Dermis blood vessel endothelial cell (primary cell): Measurements from ENCODE around the gene CATSPERE. TPM values are rescaled to one million over a fixed set of nuclear protein-coding genes. Genes with fewer than 3 reads are reported as not detected.
"Not testable (repeated sequence)": the region's sequence is repeated elsewhere in the genome, so short reads cannot be mapped to it uniquely, and the experiment has no call there.

Experiments used
- DNase-seq: peaks from one replicate; pipeline ENCODE4 v3.0.0; 2010
- total RNA-seq: library from RNA; depleted of rRNA; stranded (reverse); fragments of >200 nt; gene quantifications from 2 replicates; pipeline ENCODE4 v1.2.3, GENCODE V29; 2014

Gene CATSPERE
- total RNA-seq, 1 donor from 2014 or later, result 1.4 TPM

DNA sequence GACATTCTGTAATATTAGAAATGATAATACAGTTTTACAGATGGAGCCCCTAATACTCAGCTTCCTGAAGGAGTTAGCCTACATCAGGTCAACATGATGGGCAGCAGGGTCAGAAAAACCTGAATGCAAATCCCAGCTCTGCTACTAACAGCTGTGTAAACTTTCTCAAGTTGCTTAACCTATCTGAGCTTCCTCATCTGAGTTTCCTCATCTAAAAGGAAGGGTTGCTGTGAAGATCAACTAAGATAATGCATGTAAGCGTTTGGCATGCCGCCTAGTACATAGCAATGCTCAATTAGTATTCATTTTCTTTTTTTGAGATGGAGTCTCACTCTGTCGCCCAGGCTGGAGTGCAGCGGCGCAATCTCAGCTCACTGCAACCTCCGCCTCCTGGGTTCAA, 173.5 kb downstream of the CATSPERE start:
- no peak for DNase-seq

DNA sequence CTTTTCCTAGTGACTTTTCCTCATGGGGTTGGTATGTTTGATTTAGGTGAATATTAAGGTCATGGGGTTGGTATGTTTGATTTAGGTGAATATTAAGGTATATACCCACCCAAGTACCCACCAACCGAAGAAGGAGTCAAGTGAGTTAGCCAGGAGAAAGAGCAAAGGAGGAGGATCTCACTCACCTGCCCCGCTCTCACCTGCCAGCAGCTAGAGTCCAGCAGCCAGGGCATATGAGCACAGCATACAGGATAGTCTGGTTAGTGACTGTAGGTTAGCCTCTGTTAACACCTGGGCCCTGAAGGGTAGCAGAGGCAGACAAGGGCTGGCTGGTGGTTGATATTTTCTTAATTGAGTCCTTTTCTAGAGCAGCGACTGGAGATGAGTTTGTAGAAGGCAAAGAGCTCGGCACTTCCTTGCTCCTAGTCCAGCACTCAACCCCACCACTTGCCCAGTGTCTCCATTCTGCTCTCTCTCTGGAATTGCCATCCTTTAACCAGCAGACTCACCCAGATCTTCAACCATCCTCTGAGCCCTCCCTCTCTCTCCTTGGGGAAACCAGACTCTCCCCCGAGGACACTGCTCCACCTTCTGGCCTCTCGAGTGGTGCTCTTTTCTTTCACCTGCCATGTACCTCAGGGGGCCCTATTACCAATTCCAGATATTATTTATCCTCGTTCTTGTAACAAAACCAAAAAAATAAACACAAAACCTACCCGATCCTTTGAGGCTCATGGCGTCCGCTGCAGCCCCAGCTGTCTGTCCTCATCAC, 175.6 kb downstream of the CATSPERE start:
- no peak for DNase-seq

DNA sequence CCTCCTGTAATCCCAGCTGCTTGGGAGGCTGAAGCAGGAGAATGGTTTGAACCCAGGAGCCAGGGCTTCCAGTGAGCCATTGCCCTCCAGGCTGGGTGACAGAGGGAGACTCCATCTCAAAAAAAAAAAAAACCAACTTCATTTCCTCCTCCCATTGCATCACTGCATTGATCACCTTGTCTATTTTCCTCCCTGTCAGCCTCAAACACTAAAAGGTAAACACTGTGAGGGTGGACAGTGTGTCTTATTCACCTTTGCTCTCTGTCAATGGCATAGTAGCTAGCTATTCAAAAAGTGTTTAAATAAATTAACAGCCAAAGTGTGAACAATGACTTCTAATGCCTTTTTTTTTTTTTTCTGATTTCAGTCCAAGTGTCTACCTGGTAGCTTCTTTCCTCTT, 178.5 kb downstream of the CATSPERE start:
- DNase-seq, result no peak

DNA sequence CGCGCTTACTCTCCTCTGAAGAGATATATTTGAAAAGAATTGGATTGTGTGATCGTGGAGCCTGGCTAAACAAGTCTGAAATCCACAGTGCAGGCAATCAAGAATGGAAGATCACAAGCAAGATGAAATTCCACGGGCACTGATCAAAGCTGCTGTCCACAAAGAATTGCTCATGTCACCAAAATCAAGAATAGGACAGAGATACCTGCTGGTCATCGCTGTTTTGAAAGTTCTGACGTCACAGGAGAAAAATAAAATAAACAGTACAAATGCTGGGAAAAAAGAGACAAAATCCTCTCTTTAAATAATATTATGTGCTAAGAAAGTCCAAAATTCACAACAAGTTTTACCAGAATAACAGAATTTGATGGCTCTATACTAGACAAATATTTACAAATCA, 179.8 kb downstream of the CATSPERE start:
- no peak for DNase-seq

DNA sequence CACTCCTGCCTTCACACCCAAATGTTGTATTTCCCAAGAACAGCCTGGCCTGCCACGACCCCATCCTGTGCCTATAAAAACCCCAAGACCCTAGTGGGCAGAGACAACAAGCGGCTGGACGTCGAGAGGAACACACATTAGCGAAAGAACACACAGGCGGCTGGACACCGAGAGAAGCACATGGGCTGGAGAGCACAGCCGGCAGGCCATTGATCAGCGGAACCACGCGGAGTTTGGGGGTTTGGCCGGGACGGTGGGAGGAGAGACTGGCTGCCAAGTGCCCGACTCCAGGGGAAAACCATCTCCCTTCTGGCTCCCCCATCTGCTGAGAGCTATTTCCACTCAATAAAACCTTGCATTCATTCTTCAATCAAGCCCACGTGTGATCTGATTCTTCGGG, 181.5 kb downstream of the CATSPERE start:
- DNase-seq, result no peak

- no peak for DNase-seq
Measured at GRCh38 chr1:244642988-244643387, 181.9 kb downstream of the CATSPERE start.

- DNase-seq, result no peak
Measured at GRCh38 chr1:244645414-244645813, 184.3 kb downstream of the CATSPERE start.

DNA sequence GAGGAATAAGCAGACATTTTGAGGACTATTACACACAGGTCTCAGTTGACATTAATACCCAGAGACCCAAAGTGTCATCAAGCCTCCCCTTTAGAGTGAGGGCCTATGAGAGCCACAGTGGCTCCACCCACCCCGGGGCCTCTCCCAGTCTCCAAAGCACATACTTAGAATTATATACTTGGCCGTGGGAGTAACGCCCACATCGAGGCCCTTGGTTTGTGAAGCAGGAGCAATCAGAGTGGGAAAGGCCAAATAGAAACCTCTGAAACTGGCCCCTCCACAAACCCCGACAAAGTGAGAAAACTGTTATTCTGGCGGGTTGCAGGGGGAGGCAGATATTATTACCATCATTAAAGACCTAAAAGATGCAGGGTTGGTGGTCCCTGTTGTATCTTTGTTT, 184.8 kb downstream of the CATSPERE start:
- no peak for DNase-seq

DNA sequence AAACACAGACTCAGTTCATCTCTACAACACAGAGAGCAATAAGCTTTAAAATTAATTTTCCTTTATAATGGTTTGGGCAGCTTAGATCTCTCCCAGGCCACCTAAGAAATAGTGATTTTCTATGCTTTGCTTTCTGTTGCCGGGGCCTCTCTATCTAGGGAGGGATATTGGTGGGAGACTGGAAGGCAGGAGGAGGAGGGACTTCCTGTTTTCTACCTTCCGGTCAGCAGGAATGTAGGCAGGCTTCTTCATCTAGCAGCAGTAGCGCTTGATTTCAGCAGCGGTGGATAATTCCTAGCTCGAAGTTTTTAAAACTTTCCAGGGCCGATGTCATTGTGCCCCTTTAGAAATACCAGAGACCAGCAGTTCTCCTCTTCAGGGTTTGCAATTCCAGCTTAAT, 186.7 kb downstream of the CATSPERE start:
- DNase-seq, result no peak

DNA sequence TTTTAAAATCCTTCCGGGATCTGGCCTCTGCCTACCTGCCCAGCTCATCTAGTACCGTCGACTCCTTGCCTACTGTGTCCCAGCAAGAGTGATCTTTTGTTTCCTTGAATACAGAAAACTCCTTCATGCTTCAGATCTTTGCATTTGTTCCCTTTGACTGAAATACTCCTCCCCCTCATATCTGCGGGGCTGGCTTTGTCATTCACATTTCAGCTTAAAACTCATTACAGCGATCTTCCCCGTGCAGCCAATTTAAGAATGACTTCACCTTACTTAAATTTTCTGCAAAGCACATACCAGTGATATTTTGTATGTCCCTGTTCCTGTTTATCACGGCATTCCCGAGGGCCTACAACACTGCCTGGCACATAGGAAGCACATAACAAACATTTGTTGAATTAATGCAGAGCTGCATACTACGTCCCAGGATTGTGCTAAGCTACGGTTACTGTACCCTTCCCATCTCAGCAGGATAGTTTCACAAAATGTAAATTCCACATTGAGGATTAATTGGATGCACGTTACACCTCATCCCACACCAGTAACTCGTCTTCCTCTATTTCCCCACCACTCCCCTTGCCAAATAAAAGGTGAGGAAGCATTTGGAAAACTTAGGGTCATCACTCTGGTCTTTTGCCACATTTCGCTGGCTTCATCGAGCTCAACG, 191.0 kb downstream of the CATSPERE start:
- DNase-seq, result no peak

- DNase-seq, result peak; percentile 100
Measured at GRCh38 chr1:244652623-244653438, 191.8 kb downstream of the CATSPERE start, which contains the start of gene DESI2. Gene DESI2, plus strand, starts transcription at chr1:244653126. Its CDS starts 188 bp downstream, at chr1:244653314.

DNA sequence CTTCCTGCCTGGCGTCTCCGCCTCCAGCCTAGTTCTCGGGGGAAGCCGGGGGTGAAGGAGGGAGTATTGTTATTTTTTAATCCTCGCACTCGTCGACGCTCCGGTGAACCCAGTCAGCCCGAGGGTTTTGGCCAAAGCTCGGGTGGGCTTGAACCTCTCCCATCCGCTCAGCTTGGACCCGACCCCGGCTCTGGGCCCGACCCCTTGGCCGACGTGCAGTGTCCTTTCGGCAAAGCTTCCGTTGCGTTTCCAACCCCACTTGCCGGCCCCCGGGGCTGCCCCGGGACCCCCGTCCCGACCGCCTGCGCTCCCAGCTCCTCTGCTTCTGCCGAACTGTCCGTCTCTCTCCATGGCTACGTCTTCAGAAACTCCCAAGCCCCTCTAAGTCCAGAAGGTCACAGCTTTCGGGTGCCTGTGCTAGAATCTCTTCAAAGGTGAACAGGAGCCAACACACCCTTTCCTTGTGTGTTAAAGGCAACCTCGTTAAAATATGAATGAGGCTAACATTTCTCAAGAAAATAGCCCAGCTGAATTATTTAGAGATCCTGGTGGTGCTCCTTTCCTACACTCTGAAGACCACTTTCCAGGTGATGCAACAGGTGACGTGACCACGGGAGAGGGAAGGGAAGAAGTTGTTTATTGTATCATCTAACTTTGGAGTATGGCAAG, 192.5 kb downstream of the CATSPERE start:
- DNase-seq, result peak; percentile 35

- peak; percentile 15 for DNase-seq
Measured at GRCh38 chr1:244654108-244655038, 193.3 kb downstream of the CATSPERE start.

- DNase-seq, result no peak
Measured at GRCh38 chr1:244655186-244655585, 194.1 kb downstream of the CATSPERE start.

GRCh38 chr1:244657421-244657820, 196.3 kb downstream of the CATSPERE start:
- DNase-seq, result no peak

GRCh38 chr1:244659694-244660093, 198.6 kb downstream of the CATSPERE start:
- no peak for DNase-seq

DNA sequence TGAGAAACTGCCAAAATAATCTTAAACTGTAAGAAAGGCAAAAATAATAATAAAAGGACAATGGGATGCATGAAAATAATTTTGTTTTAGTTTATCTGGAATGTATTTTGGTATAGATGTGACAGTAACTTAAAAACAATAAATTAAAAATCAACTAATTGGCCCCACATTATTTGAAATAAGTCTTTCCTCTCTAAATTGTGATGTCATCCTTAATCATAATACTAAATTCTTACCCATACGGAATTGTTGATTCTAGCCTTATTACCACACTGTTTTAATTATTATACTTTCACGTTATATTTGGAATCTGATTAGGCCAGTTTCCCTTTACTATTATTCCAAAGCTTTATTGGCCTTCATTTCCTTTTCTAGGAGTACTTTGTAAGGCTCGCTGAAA, 199.5 kb downstream of the CATSPERE start:
- DNase-seq, result no peak

GRCh38 chr1:244661569-244662312, 200.7 kb downstream of the CATSPERE start:
- not testable (repeated sequence) for DNase-seq

DNA sequence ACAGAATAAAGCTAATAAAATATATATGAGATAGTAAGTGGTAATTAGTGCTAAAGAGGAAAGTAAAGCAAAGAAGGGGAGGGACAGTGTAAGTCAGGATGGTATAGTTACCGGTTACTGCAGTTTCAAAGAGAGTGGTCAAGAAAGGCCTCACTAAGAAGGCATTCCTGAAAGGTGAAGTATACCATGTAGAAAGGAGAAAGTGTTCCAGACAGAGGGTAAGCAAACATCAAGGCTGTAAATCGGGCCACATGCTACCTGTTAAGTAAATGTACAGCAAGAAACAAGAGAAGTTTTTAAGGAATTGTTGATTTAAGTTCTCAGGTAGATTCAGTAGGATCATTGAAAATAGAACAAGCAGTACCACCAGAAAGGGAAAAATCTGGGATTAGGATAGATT, 201.5 kb downstream of the CATSPERE start:
- no peak for DNase-seq

- no peak for DNase-seq
Measured at GRCh38 chr1:244664353-244664752, 203.3 kb downstream of the CATSPERE start.

DNA sequence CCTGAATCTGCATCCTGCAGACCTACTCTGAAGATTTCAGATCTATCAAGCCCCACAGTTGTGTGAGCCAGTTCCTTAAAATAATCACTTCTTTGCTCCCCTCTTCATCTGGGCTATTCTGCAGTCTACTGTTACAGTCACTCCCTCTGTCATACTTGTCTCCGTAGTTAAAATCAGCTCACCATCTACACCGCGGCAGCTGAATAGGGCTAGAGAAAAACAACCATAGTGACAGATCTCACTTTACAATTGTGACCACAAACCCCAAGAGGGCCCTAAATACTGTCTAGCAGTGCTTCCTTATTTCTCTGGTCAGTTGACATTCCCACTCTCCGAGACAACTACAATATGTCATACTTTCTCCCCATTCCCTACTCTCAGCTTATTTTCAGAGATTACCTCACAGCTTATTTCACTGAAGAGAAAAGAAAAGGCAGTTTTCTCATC, 204.7 kb downstream of the CATSPERE start:
- DNase-seq, result no peak
